CD4-positive, alpha-beta T cell treated with Interleukin-4 for 4 hours (primary cell): ENCODE data around the gene GSK3B.
"Not testable (repeated sequence)": the region's sequence is repeated elsewhere in the genome, so short reads cannot be mapped to it uniquely, and the experiment has no call there.

Experiments used
- DNase-seq: peaks from one replicate; pipeline ENCODE4 v3.0.0-alpha.2; 2020

Gene GSK3B

DNA sequence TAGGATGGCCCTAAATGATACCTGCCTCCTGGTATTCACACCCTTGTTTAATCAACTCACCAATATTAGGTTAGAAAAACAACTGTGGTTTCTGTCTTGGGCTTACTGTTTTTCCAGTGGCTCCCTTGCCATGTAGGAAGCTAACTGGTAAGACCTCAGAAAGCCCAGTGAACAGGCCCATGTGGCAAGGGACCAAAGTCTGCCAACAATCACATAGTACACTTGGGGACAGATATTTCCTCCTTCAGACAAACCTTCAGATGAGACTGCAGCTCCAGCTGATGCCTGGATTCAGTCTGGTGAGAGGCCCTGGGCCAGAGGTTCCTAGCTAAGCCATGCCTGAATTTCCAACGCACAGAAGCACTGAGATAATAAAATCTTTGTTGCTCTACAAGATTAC is 96.1 kb downstream of the GSK3B start:
- DNase-seq, result no peak

DNA sequence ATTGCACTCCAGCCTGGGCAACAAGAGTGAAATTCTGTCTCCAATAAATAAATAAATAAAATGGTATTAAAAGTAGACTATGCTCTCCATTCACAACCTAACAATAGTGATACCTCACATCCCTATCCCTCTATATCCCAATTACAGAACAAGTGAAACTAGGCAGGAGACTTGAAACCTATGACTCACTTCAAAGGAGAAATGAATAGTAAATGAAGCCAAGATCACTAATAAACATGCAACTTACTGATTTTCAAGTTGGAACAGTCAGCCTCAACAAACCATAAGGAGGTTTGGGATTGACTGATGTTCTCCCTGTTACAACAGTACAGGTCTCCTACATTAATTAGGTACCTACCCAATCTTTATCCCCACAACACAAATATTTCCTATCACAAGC is 103.4 kb downstream of the GSK3B start:
- no peak for DNase-seq

DNA sequence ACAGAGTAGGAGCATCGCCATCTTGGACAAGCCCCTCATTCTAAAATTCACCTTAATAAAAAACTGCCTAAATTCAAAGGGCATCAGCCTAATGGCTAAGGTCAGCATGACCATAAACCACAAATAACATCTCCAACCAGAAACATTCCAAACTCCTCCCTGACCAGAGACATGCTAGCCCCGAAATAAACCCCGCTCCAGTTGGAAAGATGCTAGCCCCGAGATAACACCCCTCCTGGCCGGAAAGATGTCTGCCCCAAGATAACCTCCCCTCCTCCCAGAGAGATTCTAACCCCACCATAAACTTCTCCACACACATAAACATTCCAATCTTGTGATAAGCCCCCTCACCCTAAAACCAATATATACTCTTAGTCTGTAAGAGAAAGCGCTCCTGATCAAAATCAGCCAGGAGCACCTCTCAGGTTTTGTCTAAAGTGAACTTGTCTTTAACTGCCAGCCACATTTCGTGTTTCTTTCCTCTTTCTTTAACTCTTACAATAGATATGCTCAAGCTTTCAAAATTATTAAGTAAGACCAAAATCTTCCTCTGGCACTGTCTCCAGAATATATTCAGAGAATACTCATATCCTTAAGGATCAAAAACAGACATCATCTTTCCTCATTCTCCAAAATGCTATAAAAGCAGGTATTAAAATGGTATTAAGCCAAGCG is 104.1 kb downstream of the GSK3B start:
- no peak for DNase-seq

DNA sequence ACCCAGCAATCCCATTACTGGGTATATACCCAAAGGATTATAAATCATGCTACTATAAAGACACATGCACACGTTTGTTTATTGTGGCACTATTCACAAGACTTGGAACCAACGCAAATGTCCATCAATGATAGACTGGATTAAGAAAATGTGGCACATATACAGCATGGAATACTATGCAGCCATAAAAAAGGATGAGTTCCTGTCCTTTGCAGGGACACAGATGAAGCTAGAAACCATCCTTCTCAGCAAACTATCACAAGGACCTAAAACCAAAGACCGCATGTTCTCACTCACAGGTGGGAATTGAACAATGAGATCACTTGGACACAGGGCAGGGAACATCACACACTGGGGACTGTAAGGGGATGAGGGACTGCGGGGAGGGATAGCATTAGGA is 107.4 kb downstream of the GSK3B start:
- DNase-seq, result not testable (repeated sequence)

DNA sequence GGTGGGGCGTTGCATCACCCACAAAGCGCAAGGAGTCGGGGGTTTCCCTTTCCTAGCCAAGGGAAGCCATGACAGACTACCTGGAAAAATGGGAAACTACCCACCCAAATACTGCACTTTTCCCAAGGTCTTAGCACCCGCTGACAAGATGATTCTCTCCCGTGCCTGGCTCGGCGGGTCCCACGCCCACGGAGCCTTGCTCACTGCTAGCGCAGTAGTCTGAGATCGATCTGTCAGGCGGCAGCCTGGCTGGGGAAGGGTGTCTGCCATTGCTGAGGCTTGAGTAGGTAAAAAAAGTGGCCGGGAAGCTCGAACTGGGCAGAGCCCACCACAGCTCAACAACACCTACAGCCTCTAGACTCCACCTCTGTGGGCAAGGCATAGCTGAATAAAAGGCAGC is 112.9 kb downstream of the GSK3B start:
- no peak for DNase-seq

DNA sequence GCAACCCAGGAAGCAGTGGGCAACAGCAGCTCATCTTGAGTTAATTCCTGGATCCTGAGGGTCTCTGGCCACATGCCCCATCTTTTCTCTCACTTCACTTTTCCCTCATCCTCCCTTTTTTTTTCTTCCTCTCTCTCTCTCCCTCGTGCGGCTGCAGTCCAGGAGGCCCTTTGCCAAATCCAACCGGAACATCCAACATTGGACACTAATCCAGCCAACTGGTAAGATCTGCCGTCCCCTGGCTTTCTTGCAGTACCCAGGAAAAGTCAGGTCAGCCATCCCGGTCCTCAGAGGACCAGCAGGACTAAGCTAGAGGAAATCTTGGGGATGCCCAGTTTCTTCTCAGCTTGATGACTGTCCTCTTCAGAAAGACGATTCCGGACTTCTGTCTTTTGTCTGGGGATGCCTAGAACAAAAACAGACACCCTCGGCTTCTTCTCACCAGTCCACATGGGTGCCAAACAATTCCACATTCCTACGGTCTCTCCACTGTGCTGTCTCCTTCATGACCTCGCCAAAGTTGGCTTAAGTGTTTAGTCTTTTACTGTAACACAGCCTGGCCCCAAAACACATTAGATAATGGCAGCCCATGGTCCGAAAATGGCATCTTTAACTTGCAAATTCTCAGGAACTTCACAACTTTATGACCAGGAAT is 115.6 kb downstream of the GSK3B start:
- no peak for DNase-seq

DNA sequence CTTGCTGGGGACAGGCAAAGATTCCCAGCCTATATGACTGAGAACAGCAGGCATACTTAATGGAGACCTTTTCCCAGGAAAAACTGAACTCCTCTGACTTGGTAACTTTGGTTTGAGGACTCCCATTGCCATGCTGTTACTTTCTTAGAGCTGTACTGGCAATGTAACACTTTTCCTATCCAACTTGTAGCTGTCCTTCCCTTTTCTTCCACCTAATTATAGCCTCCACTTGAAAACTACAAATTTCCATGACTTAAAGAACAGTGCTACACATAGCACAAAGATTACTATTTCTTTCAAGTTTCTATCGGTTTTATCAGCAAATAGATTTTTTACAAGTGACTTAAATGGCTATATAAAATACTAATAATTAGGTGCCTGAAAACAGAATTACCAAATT is 116.9 kb downstream of the GSK3B start:
- DNase-seq, result no peak

DNA sequence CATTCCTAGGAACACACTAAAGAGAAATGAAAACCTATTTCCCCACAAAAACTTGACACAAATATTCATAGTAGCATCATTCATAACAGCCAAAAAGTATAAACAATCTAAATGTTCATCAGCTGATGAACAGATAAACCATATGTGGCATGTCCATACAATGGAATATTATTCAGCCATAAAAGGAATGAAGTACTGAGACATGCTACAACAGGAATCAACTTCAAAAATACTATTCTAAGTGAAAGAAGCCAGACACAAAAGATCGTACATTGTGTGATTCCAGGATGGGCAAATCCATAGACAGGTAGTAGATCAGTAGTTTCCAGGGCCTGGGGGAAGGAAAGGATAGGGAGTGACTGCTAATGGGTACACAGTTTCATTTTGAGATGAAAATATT is 118.0 kb downstream of the GSK3B start:
- no peak for DNase-seq

DNA sequence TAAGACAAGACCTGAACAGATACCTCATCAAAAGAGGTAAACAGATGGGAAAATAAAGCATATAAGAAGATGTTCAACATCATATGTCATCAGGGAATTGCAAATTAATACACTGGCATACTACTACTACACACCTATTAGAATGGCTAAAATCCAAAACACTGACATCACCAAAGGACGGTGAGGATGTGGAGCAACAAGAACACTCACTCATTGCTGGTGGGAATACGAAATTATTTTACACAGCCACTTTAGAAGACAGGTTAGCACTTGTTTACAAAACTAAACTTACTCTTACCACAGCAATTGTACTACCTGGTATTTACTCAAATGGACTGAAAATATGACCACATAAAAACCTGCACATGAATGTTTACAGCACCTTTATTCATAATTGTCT is 119.6 kb downstream of the GSK3B start:
- no peak for DNase-seq

DNA sequence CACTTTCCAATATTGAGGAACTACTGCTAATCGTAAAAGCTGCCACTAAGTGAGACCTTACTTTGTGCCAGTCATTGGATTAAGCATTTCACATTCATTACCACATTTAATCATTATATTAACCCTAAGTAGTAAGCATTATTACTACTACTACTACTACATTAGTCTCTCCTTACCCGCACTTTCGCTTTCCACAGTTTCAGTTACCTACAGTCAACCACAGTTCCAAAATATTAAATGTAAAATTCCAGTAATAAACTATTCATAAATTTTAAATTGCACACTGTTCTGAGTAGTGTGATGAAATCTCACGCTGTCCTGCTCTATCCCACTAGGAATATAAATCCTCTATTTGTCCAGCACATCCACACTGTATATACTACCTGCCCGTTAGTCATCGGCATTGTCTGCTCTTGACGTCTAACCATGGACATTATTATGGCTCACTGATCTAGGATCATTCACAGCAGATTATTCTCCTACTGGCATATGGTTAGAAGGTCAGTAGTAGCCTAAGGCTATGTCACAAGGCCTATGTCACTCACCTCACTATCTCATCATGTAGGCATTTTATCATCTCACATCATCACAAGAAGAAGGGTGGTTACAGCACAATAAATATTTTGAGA is 121.1 kb downstream of the GSK3B start:
- DNase-seq, result no peak

DNA sequence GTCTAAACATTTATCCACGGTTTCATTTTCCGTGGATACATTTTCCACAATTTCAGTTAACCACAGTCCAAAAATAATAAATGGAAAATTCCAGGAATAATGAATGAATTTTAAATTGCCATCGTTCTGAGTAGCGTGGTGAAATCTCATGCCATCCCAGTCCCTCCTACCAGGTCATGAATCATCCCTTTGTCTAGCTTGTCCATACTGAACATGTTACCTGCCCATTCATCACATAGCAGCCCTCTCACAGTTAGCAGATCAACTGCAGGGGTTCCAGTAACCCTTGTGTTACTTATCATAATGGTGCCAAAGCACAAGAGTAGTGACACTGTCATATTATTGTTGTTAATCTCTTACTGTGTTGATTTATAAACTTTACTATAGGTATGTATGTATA is 124.5 kb downstream of the GSK3B start:
- DNase-seq, result no peak

DNA sequence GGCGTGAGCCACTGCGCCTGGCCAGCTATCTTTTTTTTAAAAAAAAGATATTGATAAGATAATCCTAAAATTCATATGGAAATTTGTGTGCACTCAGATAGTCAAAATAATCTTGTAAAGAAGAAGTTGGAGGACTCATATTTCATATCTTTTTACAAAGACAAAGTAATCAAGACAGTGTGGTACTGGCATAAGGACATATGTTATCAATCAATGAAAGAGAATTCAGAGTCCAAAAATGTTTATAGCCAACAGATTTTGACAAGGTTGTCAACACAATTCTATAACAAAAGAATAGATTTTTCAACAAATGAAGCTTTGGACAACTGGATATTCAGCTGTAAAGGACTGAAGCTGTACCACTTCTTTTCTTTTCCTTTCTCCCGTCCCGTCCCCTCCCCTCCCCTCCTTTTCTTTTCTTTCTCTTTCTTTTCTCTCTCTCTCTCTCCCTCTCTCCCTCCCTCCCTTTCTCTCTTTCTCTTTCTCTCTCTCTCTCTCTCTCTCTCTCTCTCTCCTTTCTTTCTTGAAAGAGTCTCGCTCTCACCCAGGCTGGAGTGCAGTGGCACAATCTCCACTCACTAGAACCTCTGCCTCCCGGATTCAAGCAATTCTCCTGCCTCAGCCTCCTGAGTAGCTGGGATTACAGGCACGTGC is 126.8 kb downstream of the GSK3B start:
- DNase-seq, result no peak

DNA sequence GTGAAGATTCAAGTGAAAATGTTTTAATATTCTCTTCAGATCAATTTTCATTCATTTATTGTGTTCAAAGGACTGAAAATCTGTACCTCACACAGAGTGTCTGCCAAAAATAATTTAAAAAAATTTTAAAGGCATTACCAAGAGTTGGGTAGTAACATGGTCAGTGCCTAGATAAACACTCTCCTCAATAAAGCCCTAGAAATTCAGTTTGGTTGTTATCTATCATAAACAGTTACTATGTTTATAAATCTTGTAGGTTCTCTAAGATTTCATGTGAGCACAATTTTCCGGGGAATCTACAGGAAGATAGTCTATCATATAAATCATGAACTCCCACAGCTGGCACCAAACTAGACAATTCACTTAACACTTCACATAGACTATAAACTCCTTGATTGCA is 128.6 kb downstream of the GSK3B start:
- DNase-seq, result no peak

DNA sequence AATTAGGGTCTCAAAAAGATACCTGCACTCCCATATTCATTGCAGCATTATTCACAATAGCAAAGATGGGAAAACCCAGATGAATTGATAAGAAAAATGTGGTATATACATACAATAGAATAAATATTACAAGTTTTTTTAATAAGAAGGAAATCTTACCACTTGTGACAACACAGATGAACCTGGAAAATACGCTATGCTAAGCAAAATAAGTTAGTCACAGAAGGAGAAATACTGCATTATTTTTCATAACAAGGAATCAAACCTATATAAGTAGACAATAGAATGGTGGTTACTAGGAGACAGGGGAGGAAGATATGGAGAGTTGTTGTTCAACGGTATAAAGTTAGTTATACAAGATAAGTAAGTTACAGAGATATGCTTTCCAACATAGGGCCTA is 130.0 kb downstream of the GSK3B start:
- DNase-seq, result no peak

DNA sequence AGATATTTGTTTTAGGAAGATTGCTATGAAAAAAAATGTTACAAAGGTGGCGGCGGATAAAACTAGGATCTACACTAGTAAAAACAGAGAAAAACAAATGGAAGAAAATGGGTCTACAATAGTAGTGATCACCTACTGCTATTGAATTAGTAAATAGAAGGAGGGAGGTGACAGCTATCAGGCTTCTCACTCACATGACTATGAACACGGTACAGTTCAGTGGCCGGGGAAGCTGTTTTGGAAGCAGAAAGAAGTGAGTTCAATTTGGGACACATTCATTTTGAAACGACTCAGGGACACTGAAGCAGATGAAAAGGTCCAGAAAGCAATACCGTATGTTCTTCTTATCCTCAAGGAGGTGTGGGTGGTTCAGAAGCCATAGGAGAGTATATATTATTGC is 138.3 kb downstream of the GSK3B start:
- DNase-seq, result no peak

DNA sequence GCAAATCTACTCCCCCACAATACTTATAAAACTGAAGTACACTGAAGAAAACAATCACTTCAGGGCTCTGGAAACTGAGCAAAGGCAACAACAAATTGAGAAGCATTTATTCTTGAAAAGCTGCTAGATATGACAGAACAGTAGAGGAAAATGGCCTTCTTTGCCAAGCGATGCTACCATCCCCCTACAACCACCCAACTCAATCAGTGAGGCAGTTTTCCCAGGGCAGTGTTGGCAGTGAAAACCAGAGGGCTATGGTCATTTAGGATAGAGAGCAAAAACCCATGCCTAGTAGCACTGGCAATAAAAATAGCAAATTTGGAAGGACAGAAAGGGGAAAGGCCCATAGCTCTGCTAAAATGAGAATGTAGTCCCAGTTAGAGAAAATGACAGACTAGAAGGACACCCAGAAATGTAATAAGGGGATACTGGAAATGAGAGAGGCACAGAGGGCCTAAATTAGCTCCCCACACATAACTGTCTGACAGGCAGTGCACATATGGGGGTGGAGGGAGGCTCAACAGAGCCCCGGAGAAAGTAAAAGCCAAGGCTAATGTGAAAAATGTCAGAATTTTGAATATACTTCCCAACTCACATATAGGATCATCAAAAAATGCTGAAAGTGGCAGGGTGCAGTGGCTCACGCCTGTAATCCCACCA is 143.5 kb downstream of the GSK3B start:
- no peak for DNase-seq

DNA sequence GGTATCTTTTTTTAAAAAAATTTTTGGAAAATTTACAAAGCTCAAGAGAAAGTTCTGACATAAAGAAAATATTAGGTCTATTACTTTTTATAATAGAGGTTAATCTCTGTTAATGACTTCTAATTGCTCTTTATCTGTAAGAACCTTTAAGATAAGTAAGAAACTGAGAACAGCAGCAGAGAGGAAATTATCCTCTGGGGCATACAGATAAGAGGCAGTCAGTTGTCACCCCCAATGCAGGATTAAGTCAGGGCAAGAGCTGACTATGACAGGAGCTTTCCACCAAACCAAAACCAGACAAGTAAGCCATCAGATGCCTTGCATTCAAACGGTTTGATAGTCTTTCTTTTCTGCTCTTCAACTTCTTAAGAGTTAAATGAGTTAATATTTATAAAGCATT is 149.0 kb downstream of the GSK3B start:
- DNase-seq, result no peak

DNA sequence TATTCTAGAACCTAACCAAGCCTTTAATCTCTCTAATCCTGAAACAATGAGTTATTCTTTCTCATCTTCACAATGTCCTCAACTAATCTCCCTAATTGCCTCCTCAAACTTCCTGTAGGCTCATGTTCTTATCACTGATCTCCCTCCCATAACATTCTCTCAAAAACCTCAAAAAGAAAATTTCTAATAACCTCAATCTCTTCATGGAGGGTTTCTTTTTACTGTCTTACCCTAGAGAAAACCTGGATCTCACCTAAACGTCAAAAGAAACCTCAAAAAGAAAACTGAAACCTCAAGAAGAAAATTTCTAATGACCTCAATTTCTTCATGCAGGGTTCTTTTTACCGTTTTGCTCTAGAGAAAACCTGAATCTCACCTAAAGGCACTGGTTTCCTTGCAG is 150.2 kb downstream of the GSK3B start:
- no peak for DNase-seq

DNA sequence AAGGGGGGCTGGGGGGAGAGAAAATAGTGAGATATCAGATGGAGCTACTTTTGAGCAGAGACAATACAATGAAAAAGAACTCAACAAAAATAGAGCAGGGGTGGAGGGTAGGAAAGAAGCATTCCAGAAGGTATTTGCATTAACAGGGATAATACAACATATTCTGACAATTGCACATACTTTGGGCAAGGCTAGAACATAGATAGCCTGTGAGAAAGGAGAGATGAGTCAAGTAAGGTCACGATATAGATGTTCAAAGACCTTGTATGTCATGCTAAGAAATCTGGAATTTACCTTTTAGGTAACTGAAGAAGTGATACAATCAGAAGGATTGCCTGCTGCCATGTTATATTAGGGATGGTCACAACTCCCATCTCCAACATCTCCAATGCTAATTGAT is 155.2 kb downstream of the GSK3B start:
- no peak for DNase-seq

DNA sequence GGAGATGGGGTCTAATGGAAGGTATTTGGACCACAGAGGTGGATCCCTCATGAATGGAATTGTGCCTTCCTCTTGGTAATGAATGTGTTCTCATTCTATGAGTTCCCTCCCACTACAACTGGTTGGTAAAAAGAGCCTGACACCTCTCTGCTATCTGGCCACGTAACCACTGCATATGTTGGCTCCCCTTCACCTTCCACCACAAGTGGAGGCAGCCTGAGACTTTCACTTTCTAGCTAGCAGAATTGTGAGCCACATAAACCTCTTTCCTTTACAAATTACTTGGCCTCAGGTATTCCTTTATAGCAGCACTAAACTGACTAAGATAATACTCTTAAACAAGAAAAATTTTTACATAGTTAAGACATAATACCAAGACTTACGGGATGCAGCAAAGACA is 157.0 kb downstream of the GSK3B start:
- peak; percentile 51 for DNase-seq

DNA sequence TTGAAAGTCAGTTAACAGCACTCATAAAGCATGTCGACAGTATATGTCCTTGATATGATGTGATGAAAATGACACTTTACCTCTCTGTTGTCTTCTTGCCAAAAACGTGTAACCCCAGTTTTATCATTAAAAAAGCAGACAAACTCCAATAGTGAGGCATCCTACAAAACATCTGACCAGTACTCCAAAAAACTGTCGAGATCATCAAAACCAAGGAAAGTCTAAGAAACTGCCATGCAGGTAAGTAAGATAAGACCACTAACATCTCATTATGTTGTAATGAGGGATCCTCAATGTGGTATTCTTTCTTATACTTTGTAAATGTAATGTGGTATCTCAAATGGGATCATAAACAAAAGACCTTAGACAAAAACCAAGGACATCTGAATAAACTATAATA is 160.0 kb downstream of the GSK3B start:
- DNase-seq, result no peak

DNA sequence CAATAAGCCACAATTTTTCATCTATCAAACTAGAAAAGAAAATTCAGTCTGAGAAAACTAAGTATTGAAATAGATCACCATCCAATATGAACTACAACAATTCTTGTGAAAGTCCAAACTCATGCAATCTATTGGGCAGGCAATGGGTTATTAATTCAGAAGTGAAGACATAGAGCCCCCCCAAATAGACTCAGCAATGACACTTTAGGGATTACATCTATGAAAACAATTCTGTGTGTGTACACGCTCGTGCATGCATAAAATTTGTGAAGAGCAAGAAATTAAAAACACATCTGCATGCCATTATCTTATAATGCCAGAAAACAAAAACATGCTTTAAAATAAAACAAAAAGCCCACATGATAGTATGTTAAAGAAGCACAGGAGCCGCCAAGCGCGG is 161.0 kb downstream of the GSK3B start:
- DNase-seq, result no peak

DNA sequence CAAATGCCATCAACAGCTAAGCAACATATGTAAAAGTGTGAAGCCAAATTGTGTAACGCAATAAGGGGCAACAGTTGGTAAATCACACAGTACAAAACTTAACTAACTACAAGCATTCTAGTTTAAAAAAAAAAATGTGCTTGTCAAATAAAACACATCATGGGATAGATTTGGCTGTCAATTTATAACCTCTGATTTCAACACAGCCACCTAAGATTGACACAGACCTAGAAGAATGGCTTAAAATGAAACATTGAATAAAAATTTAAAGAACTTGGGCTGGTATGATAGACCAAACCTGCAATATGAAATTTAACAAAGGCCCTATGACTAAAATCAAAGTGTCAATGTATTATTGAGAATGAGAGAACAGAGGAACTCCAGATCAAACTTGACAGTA is 164.0 kb downstream of the GSK3B start:
- DNase-seq, result no peak

DNA sequence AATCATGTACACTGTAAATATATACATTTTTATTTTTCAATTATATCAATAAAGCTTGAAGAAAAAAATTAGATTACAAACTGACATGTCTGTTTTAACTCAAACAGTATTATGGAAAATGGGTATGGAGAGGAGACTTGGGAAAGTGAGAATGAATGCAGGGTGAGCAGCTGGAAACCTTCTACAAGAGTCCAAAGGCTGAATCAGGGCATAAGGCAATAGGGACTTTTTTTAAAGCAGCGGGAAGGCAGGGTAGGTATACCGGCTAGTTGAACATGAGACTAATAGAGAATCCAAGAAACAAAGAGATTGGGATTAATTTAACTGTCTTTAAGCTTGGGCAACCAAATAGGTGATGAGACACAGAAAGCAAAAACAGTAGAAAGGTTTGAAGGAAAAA is 167.1 kb downstream of the GSK3B start:
- DNase-seq, result no peak
